ENCODE measurements around the gene SLC26A3. TPM values are rescaled to one million over a fixed set of nuclear protein-coding genes. Genes with fewer than 3 reads are reported as not detected.

Gene SLC26A3
- polyA plus RNA-seq, 5 donors = 0.27 TPM; not detected in 4

DNA sequence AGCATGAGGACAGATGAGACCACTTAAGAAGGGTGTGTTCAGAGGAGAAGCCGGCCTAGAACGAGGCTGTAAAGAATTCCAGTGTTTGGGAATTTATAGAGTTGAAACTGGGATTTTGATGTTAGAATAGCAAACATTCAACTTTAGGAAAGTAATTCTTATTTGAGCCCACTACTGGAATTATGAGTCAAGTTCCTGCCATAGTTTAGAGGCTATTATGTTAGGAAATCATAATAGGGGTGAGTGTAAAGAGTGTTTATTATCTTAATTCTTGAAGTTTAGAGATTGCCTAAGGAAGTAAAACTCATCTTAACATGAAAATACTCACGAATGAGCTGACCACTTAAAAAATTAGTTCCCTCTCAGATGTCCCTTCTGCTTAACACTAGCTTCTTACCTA is 57.0 kb downstream of the SLC26A3 start:
- no peak for DNase-seq

GRCh38 chr7:107744345-107744750 is 58.7 kb downstream of the SLC26A3 start:
- no peak for DNase-seq

- DNase-seq = peak; percentile 95 to 96
Measured at GRCh38 chr7:107743567-107744344, 59.3 kb downstream of the SLC26A3 start, which contains the start of gene CBLL1. Gene CBLL1 (plus strand): TSS chr7:107744142. CDS start chr7:107744164, 22 bp downstream.

DNA sequence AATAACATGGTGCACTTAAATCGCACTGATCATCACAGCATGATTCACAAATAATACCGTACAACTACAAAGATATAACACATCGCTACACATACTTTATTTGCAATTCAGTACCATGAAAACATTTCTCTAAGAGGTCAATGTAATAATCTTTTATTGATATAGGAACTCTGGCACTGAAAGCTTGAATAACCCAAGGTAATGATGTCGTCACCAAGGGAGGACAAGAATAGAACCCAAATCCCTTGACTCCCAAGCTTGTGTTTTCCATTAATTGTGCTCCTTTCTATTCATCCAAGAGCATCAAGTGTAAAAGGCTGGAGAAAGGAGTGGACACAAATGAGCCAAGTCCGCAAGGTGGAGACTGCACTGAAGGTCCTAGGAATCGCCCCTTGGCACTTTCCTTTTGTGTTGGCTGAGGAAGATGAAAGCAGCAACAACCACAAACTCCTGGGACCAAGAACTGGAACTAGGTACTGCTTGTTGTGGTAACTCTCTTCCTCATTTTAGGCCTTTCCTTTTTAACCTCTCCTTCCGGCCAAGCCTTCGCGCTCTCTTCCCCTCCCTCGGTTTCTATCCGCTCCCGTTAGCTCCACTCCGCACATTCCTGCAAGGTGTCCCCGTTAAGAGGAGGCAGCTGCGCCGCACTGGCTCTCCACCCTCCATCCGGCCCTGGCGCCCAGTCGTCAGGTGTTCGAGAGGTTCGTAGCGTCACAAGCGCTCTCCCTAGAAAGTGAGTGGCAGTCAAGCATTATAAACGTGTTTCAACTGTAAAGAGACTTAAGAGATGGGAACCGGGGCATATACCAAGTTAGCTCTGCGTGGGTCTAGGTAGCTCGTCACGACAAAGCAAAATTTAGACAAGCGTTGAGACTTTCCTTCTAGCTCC is 60.1 kb downstream of the SLC26A3 start:
- no peak for DNase-seq

GRCh38 chr7:107728276-107728675 is 74.7 kb downstream of the SLC26A3 start:
- DNase-seq = no peak

DNA sequence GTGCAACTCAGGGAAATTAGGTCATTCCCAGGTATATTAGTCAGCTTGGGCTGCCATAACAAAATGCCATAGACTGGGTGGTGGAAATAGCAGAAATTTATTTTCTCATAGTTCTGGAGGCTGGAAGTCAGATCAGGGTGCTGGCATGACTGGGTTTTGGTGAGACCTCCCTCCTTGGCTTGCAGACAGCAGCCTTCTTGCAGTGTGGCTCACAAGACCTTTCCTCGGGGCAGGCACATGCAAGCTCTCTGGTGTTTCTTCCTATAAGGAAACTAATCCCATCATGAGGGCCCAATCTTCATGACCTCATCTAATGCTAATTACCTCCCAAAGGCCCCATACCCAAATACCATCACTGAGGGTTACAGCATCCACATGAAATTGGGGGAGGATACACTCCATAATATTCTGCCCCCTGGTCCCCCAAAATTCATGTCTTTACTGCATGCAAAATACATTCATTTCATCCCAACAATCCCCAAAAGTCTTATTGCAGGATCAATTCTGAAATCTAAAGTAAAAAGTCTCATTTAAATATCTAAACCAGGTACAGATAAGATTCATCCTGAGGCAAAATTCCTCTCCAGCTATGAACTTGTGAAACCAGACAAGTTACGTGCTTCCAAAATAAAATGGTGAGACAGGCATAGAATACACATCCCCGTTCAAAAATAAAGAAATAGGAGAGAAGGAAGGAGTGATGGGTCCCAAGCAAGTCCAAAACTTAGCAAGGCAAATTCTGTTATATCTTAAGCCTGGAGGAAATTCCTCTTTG is 76.5 kb downstream of the SLC26A3 start:
- no peak for DNase-seq

DNA sequence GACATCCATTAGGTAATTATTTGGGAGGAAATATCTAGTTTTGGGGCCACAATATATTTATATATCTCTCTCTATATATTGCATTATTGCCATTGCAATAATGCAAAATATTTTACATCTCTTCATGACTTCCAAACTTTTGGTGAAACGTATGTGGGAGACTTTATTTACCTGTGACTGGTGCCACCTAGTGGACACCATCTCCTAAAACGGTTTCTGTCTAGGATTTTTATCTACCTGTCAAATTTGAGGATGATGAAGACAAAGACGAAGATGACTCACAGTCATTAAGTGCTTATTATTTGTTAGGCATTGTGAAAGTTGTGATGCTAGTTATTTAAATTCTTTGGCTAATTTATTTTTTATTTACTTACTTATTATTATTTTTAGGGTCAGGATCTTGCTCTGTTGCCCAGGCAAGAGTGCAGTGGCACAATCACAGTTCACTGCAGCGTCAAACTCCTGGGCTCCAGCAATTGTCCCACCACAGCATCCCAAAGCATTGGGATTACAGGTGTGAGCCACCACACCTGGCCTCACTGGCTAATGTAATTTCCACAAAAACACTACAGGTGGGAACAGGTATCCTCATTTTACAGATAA is 77.8 kb downstream of the SLC26A3 start:
- peak; percentile 26 to 42 for DNase-seq

- DNase-seq = no peak
Measured at GRCh38 chr7:107723255-107723654, 79.8 kb downstream of the SLC26A3 start.

DNA sequence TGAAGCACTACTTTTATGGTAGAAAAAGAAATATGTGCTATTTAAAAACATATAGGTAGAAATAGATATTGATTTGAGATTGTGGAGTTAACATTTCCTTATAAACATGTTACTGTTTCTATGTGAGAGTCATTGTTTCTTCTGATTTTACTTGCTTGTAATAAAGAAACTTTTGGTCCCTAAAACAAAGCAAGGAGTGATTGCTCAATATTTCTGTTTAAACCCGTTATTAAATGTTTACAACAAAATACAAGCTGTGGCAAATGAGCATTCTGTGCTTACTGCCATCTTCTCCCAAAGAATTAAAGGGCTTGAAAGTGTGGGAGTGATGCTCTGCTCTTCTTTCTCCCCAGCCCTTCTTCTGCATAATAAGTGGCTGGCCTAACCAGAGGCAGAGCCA is 81.7 kb downstream of the SLC26A3 start:
- no peak for DNase-seq

DNA sequence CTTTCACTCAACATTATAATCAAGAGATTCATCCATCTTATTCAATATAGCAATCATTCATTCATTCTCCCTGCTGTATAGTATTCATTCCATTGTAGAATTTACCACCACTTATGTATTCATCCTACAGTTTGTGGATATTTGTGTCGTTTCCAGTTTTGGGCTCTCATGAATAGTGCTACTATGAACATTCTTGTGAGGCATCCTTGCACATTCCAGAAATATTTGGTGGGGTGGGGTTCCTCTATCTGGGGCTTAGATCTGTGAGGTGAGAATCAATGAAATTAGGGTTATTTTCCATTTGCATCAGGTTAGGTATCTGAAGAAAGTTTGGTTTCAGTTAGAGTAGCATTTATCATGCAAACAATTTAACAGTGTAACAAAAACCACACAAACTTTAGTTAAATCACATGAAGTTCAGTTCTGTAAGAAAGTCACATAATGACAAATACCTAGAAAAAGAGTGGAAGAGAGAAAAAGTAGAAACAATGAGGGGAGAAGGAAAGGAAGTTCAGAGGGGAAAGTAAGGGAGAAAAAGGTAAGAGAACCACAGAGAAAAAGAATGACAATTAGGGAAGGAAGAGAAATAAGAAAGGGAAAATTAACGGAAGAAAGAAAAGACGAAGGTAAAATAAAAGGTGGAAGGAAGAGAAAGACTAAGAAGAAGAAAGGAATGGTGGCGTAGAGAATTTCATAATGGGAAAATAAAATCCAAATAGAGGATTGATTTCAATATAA is 84.4 kb downstream of the SLC26A3 start:
- DNase-seq = no peak

- no peak for DNase-seq
Measured at GRCh38 chr7:107715531-107715930, 87.5 kb downstream of the SLC26A3 start.

Other genes starting within 250 kb of the SLC26A3 start
- gene COG5, start 239.3 kb downstream of the SLC26A3 start, polyA plus RNA-seq (ENCODE audit: insufficient read depth in 1 of 5, insufficient read length in 5 of 5, low replicate concordance in 1 of 5) = 10 to 100 TPM; 24.7 to 35.3 (median 32.1) TPM
- gene DUS4L, start 239.3 kb downstream of the SLC26A3 start, polyA plus RNA-seq (ENCODE audit: insufficient read depth in 1 of 5, insufficient read length in 5 of 5, low replicate concordance in 1 of 5) = 10 to 100 TPM; 12.5 to 20.2 (median 17.6) TPM
- gene BCAP29, start 223.0 kb downstream of the SLC26A3 start, polyA plus RNA-seq (ENCODE audit: insufficient read depth in 1 of 5, insufficient read length in 5 of 5, low replicate concordance in 1 of 5) = 10 to 100 TPM; 40.0 to 64.9 (median 52.9) TPM
- 1 to 10 TPM; 1.0 to 2.2 (median 1.3) TPM for gene SLC26A4, start 142.4 kb downstream of the SLC26A3 start, polyA plus RNA-seq (ENCODE audit: insufficient read depth in 1 of 5, insufficient read length in 5 of 5, low replicate concordance in 1 of 5)
- 10 to 100 TPM; 20.5 to 30.0 (median 28.1) TPM for gene CBLL1, start 59.1 kb downstream of the SLC26A3 start, polyA plus RNA-seq (ENCODE audit: insufficient read depth in 1 of 5, insufficient read length in 5 of 5, low replicate concordance in 1 of 5)
- gene DLD, start 88.0 kb upstream of the SLC26A3 start, polyA plus RNA-seq (ENCODE audit: insufficient read depth in 1 of 5, insufficient read length in 5 of 5, low replicate concordance in 1 of 5) = 10 to 100 TPM; 65.4 to 92.7 (median 80.6) TPM
- gene LAMB1, start 199.9 kb upstream of the SLC26A3 start, polyA plus RNA-seq (ENCODE audit: insufficient read depth in 1 of 5, insufficient read length in 5 of 5, low replicate concordance in 1 of 5) = 100 to 1,000 TPM; 434 to 575 (median 522) TPM